22Rv1 (cell line): ENCODE measurements around the gene SPG7.

ENCODE experiments used
- H3K27ac ChIP-seq: fragments of 450-650 bp; 2 replicates; pipeline ENCODE4 v1.5.1; 2017
- CTCF ChIP-seq: fragments of 450-650 bp; IDR thresholded peaks from 2 replicates; pipeline ENCODE4 v1.5.1; 2017; ENCODE audit warnings: mild to moderate bottlenecking
- ZFX ChIP-seq: fragments of 450-650 bp; IDR thresholded peaks from 2 replicates; pipeline ENCODE4 v1.6.1; 2017; ENCODE audit warnings: antibody characterized with exemption, borderline replicate concordance

The SPG7 gene

GRCh38 chr16:89555265-89555664 is 47.1 kb downstream of the SPG7 start:
- no peak overlapping the region for H3K27ac ChIP-seq
- no peak for TF ChIP-seq ZFX
- TF ChIP-seq CTCF, result no peak

DNA sequence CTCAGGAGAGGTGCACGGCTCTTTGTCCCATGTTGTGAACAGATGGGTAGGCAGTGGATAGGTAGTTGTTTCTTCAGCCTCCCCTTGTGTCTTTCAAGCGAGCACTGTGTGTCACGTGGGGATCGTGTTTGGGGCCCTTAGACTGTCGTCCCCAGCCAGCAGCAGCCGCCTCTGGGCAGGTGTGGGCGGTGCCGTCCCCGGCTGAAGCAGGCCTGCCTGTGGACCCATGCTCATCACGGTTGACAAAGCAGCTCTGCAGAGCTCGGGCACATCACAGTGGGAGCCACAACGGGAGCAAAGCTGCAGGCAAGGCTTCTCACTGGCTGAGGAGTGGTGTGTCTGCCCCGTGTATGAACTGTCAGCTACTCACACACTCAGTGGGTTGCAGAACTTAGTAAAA is 47.6 kb downstream of the SPG7 start:
- no peak overlapping the region; the same call in 1 of the 2 replicates for H3K27ac ChIP-seq
- no peak for TF ChIP-seq ZFX
- TF ChIP-seq CTCF, result no peak

- no peak for TF ChIP-seq ZFX
- TF ChIP-seq CTCF, result peak; percentile 94
- no peak overlapping the region for H3K27ac ChIP-seq
These were observed 48.8 kb downstream of the SPG7 start for GRCh38 chr16:89556750-89557689.

DNA sequence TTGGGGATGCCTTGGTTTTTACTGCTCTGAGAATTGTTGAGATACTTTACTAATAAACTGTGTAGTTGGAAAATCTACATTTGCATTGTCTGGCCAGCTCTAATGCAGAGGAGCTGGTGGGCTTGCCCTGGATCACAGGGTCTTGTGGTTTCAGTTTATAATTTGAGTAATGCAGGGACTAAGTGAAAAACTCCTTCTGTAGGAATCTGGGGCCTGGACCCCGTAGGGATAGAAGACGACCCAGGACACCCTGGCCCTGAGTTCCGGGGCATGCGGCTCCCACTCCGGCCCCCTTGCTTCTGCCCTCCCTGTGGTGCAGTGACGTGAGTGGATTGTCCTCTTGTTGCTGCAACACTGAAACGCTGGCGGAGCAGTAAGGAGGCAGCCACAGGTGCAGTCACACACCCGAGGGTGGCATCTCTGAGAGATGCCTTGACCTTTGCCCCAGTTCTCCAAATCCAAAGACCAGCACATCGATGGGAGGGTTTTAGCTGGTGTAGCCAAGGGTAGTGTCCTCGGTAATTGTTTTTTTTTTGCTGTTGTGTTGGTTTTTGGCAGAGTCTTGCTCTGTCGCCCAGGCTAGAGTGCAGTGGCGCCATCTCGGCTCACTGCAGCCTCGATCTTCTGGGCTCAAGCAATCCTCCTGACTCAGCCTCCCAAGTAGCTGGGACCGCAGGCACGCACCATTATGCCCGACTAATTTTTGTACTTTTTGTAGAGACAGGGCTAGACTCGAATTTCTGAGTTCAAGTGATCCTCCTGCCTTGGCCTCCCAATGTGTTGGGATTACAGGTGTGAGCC is 49.7 kb downstream of the SPG7 start:
- peak overlapping the region; percentile 93; the same call in 1 of the 2 replicates for H3K27ac ChIP-seq
- TF ChIP-seq ZFX, result no peak
- TF ChIP-seq CTCF, result peak; percentile 68

DNA sequence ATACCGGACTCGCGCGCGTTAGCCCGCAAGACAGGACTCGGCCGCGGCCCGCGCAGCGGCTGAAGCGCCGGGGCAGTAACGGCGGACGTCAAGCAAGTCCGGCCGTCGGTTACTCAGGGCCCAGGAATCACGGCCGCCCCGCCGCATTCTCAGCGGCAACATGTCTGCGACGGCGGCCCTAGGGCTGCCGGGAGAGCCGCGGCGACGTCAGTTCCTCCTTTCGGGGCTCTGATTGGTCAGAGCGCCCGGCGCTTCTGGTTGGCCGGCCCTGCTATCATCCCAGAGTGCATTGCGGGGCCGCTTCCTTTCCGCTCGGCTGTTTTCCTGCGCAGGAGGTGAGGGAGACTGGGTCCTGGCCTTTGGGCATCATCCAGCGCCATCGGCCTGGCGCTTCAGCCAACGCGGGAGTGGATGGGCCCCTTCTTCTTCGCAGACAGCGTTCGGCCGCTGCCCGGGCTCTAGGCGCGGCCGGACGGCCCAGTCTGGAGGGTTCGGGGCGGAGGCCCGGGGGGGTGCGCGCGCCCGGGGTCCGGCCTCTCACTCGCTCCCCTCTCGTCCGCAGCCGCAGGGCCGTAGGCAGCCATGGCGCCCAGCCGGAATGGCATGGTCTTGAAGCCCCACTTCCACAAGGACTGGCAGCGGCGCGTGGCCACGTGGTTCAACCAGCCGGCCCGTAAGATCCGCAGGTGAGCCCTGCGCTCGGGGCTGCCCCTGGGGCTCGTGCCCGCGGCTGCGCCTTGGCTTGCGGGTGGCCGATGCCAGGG is 52.4 kb downstream of the SPG7 start, which contains the start of gene RPL13:
Gene RPL13 (plus strand): TSS at position 305 of the 764 bp plus-strand sequence. CDS start 278 bp downstream, at position 583.
- TF ChIP-seq ZFX, result no peak
- TF ChIP-seq CTCF, result peak; percentile 21; the same call in 1 of the 2 replicates

GRCh38 chr16:89561142-89561883 is 53.1 kb downstream of the SPG7 start:
- peak overlapping the region; percentile 93 for H3K27ac ChIP-seq
- TF ChIP-seq ZFX, result no peak
- TF ChIP-seq CTCF, result no peak; the same call in 1 of the 2 replicates

More for the DNA sequence above, 52.4 kb downstream of the SPG7 start, which contains the start of gene RPL13:
- H3K27ac ChIP-seq, result peak within 1 kb of the TSS; percentile 93
